RWPE2 (cell line): ENCODE results near the gene THBS4.
A peak's percentile ranks its signal among the peaks of the same experiment; 100 is the strongest.
"Not testable (repeated sequence)": the region's sequence is repeated elsewhere in the genome, so short reads cannot be mapped to it uniquely, and the experiment has no call there.

ENCODE experiments used
- ATAC-seq: fragments of 200-7000 bp; cut with Tn5 transposase; 3 replicates; pipeline ENCODE4 v1.9.1; 2021; ENCODE audit warnings: low read depth
- DNase-seq: peaks from one replicate; pipeline ENCODE4 v3.0.0-alpha.2; 2020; ENCODE audit warnings: low spot score
- H3K27ac ChIP-seq: fragments of 450-650 bp; 2 replicates; pipeline ENCODE4 v1.5.1; 2017; ENCODE audit warnings: mild to moderate bottlenecking; ENCODE audit not compliant: poor library complexity, severe bottlenecking
- H3K27me3 ChIP-seq: fragments of 250-450 bp; sonication (Bioruptor Pico); 2 replicates; pipeline ENCODE4 v1.5.1; 2021; ENCODE audit warnings: mild to moderate bottlenecking, moderate library complexity; ENCODE audit not compliant: insufficient read depth, poor library complexity, severe bottlenecking
- H3K36me3 ChIP-seq: fragments of 250-450 bp; sonication (Bioruptor Pico); 2 replicates; pipeline ENCODE4 v1.5.1; 2020; ENCODE audit warnings: low read depth, mild to moderate bottlenecking, moderate library complexity
- H3K4me1 ChIP-seq: fragments of 250-450 bp; sonication (Bioruptor Pico); 2 replicates; pipeline ENCODE4 v1.5.1; 2021; ENCODE audit warnings: mild to moderate bottlenecking, moderate library complexity; ENCODE audit not compliant: insufficient read depth, poor library complexity, severe bottlenecking
- H3K4me3 ChIP-seq: fragments of 250-450 bp; sonication (Bioruptor Pico); 2 replicates; pipeline ENCODE4 v1.5.1; 2021; ENCODE audit warnings: mild to moderate bottlenecking, moderate library complexity; ENCODE audit not compliant: severe bottlenecking
- H3K9me3 ChIP-seq: fragments of 250-450 bp; sonication (Bioruptor Pico); 2 replicates; pipeline ENCODE4 v1.5.1; 2021; ENCODE audit warnings: mild to moderate bottlenecking, moderate library complexity; ENCODE audit not compliant: severe bottlenecking
- TF ChIP-seq, protein P1 (sequence below): fragments of 450-650 bp; IDR thresholded peaks from one replicate; pipeline ENCODE4 v1.5.1; 2017; ENCODE audit warnings: mild to moderate bottlenecking, moderate library complexity; ENCODE audit not compliant: poor library complexity, severe bottlenecking

Gene THBS4

DNA sequence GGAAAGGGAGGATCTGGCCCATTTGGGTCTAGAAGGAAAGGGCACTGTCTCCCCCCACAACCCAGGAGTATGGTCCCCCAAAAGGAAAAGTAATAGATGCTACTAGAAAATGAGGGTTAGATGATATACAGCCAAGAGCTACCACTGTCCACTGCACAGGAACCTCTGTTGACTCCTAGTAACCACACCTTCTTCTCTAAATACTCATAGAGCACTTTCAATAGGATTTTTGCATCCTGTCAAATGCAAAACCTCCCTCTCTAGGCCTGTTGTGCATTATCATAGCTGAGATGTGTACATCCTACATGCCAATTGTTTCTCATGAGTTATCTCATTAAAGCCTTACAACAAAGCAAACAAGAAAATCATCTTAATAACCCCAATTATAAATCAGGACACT lies 66.8 kb downstream of the THBS4 start:
- ATAC-seq = no peak
- TF ChIP-seq, protein P1, sequence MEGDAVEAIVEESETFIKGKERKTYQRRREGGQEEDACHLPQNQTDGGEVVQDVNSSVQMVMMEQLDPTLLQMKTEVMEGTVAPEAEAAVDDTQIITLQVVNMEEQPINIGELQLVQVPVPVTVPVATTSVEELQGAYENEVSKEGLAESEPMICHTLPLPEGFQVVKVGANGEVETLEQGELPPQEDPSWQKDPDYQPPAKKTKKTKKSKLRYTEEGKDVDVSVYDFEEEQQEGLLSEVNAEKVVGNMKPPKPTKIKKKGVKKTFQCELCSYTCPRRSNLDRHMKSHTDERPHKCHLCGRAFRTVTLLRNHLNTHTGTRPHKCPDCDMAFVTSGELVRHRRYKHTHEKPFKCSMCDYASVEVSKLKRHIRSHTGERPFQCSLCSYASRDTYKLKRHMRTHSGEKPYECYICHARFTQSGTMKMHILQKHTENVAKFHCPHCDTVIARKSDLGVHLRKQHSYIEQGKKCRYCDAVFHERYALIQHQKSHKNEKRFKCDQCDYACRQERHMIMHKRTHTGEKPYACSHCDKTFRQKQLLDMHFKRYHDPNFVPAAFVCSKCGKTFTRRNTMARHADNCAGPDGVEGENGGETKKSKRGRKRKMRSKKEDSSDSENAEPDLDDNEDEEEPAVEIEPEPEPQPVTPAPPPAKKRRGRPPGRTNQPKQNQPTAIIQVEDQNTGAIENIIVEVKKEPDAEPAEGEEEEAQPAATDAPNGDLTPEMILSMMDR = no peak
- no peak overlapping the region for H3K27ac ChIP-seq

DNA sequence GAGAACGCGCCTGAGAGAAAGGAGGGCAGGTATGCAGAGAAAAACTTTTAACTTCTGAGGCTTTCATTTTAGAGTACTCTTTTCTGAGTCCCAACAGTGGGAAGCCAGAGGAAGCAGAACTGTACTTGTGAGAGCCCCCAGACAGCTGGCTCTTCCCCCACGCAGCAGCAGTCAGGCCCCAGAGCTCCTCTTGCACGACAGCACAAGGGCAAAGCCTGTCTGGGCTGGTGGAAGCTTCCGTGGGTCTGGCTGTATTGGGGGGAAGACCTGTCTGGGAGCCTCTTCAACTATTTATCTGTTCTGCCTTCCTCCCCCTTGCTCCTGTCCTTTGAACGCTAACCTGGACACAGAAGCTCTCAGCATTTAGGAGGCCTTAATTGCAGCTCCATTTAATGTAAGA lies 68.2 kb downstream of the THBS4 start:
- H3K9me3 ChIP-seq = no peaks in the 10 kb centered on the region
- TF ChIP-seq, protein P1 = no peak
- no peak for DNase-seq
- no peak overlapping the region for H3K4me3 ChIP-seq
- H3K27ac ChIP-seq = no peak overlapping the region
- H3K4me1 ChIP-seq = no peaks in the 10 kb centered on the region
- no peaks in the 10 kb centered on the region for H3K27me3 ChIP-seq
- ATAC-seq = no peak
- H3K36me3 ChIP-seq = no peaks in the 10 kb centered on the region

More for the DNA sequence above, 66.8 kb downstream of the THBS4 start:
- no peak for DNase-seq
- no peaks in the 10 kb centered on the region for H3K4me1 ChIP-seq
- H3K27me3 ChIP-seq = no peaks in the 10 kb centered on the region
- H3K9me3 ChIP-seq = no peaks in the 10 kb centered on the region
- no peak overlapping the region for H3K4me3 ChIP-seq
- no peaks in the 10 kb centered on the region for H3K36me3 ChIP-seq

DNA sequence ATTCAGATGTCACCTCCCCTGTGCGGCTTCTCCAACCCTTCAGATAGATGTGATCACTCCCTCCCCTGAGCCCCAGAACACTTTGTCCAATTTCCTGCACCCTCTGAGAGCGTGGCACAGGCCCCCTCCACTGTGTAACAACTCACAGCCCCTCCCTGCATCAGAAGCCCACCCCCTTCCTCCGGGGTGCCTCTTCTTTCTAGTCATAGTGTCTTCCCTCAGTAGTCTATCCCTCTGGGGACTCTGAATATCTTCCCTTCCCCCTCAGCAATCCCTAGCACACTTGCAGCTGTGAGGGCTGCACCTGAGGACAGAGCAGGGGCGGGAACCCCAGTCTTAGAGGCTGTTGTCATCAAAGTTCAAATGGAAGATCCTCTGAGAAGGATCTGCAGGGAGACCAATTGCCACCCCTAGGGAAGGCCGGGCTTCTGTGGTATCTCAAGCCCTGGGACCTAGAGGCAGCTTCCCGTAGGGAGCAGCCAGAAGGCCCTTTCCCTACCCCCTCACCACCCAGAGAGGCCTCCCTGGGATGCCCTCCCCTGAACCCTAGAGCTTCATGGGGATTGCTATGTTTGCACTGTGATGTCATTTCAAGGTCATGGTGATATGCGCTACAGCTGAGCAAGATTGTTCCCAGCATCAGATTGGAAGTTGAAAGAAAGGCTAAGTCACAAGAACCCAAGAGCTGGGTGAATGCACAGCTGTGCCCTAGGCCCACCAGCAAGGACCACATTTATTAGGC lies 70.7 kb downstream of the THBS4 start:
- no peaks in the 10 kb centered on the region for H3K4me1 ChIP-seq
- ATAC-seq = no peak
- no peaks in the 10 kb centered on the region for H3K36me3 ChIP-seq
- H3K9me3 ChIP-seq = no peaks in the 10 kb centered on the region
- H3K4me3 ChIP-seq = no peak overlapping the region
- TF ChIP-seq, protein P1 = no peak
- DNase-seq = no peak
- no peaks in the 10 kb centered on the region for H3K27me3 ChIP-seq
- no peak overlapping the region for H3K27ac ChIP-seq

GRCh38 chr5:80106916-80107315 lies 71.8 kb downstream of the THBS4 start:
- no peak for DNase-seq
- TF ChIP-seq, protein P1 = no peak
- no peaks in the 10 kb centered on the region for H3K27me3 ChIP-seq
- H3K27ac ChIP-seq = no peak overlapping the region
- no peak overlapping the region for H3K4me3 ChIP-seq
- no peaks in the 10 kb centered on the region for H3K4me1 ChIP-seq
- no peaks in the 10 kb centered on the region for H3K36me3 ChIP-seq
- H3K9me3 ChIP-seq = no peaks in the 10 kb centered on the region
- ATAC-seq = no peak

DNA sequence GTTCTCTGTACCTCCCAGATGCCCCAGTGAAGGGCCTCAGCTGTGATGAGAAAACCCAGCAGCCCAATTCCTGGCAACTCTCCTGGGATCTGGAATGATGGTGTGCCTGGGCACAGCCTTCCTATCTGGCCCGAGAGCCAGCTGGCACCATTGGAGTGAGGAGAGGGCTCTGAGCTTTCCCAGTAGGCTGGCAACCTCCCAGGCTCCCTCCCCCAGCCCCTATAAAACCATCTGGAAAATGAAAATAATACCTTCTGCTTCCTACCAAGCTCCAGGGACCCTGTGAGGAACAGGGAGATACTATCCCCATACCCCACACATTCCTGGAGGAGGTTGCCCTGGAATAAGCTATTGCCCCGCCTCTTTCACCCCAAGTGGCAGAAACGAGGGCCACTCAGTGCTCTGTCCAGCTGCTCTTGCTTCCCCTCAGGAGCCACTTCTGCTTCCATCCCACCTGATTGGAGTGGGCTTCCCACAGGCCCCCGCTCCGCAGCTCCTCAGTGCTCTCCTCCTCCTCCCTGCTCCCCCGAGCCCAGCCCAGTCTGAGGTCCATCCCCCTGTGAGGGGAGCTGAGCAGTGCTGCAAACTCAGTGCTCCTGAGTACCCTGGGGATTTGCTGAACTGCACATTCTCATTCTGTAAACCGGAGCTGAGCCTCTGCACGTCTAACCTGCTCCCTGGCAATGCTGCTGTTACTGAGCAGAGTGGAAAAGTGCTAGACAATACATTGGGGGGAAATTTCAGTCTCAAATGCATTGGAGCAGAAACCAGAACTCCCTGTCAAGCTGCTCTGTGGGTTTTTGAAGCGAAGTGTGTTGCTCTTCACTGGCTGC lies 74.7 kb downstream of the THBS4 start:
- no peak overlapping the region for H3K4me3 ChIP-seq
- no peaks in the 10 kb centered on the region for H3K36me3 ChIP-seq
- TF ChIP-seq, protein P1 = no peak
- no peak for DNase-seq
- peak; percentile 38 for ATAC-seq
- no peaks in the 10 kb centered on the region for H3K4me1 ChIP-seq
- no peak overlapping the region for H3K27ac ChIP-seq
- no peaks in the 10 kb centered on the region for H3K27me3 ChIP-seq
- H3K9me3 ChIP-seq = no peaks in the 10 kb centered on the region

DNA sequence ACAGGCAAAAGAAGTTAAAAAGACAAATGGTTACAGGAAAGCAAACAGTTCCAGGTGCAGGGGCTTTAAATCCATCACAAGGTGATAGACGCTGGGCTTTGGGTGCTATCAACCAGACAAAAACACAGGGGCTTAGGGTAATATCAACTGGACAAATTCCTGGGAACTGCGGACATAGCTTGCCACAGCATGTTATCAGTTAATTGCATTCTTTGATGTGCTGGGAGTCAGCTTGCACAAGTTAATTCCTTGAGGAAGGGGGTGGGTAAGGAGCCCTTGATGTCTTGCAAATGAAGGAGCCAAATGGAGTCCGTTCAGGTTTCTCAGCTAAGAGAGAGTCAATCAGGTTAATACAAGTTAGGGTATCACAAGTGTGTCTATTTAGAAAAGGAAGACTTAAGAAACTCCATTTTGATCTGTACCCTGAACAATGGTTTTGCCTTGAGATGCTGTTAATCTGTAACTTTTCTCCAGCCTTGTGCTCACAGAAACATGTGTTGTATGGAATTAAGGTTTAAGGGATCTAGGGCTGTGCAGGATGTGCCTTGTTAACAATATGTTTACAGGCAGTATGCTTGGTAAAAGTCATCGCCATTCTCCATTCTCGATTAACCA lies 76.3 kb downstream of the THBS4 start:
- H3K36me3 ChIP-seq, H3K4me3 ChIP-seq, DNase-seq, H3K27ac ChIP-seq, H3K27me3 ChIP-seq, H3K4me1 ChIP-seq, ATAC-seq, H3K9me3 ChIP-seq: not testable (repeated sequence)
